DMS114 treated with DMSO at 0.1 percent for 48 hours (cell line): Measurements from ENCODE around the gene MBP.
"Not testable (repeated sequence)": the region's sequence is repeated elsewhere in the genome, so short reads cannot be mapped to it uniquely, and the experiment has no call there.

ENCODE experiments used
- DNase-seq: peaks from one replicate; lab custom pipeline; 2025; ENCODE audit not compliant: unreplicated experiment; lab: John Stamatoyannopoulos, UW

The MBP gene

DNA sequence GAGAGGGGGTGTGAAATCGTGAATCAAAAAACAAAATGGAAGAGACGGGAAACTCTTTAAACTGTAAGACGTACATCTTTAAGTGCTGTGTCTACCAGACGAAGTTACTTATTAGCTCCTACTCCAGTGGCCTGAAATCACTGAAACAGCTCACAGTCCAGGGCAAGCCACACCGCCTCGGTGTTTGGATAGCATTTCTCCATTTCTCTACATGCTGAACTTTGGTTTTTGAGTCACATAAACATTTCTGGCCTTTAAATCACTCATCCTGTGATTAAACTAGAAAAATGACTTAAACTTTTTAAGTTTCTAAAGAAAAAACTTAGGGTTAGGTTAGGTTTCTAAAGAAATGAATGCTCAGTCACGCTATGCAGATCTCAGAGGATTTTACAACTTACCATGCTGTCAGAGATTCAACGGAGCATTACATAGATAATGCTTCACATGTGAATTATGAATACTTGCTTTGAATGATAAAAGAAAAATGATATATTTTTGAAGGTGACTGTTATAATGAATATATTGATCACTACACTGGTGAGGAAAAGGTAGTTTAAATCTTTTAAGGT is 138.4 kb downstream of the MBP start:
- DNase-seq: no peak

GRCh38 chr18:76993573-76993972 is 139.0 kb downstream of the MBP start:
- DNase-seq: no peak

- DNase-seq: no peak
Measured at GRCh38 chr18:76993085-76993382, 139.5 kb downstream of the MBP start.

DNA sequence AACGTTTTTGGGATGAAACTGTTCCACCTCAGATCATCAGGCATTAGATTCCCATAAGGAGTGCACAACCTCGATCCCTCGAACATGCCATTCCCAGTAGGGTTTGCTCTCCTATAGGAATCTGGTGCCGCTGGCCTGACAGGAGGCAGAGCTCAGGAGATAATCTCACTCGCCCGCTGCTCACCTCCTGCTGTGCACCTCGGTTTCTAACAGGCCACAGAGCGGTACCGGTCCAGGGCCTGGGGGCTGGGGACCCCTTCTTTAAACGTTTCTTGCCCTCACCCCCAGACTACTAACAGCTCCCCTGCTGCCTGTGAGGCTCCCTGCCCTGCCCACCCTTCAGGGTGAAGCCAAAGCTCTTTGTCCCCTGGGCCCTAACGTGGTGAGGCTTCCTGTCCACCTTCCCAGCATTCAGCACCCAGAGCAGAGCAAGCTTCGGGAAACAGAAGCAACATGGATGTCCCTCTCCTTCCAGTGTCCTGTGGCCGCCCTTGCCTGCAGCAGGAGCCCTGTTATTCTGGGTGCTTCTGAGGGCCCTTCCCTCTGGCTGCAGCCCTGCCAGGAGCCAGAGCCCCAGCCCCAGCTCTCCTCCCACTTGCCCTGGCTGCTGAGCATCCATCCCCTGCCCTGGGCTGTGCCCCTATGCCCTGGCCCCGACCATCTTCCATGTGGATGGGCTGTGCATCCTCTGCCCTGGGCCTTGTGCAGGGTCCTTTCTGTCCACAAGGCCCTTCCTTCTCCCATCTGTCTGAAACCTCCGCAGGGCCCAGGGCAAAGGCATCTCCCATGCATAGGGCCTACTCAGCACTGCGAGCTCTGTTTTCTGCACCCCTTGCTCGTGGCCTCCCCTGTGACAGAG is 140.1 kb downstream of the MBP start:
- DNase-seq: no peak

DNA sequence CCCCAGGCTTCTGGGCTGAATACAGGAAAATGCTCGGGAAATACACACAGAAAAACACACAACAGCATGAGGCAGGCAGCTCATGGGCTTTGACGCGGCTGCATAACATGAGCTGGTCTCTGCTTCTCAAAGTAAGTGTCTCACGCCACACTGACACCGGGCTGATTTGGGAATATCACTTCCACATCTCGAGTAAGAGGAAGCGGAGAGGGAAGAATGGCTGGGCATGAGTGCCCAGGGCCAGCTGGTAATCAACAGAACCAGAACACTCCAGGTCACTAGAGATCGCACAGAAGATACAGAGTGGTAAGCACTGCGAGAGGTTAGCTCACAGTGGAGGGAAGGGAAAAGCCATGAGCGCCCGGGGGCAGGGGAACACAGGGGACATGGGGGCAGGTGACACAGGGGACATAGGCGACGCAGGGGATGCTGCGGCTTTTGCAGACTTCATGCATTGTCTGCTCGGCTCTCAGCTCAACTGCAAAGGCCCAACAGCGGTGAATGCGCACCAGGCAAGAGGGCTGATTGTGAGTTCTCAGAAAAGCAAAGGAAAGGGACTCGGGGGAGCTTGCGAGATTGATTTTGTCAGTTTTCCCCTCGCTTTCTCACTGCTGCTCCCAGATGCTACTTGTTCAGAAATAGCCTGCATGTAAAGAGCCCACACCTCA is 141.4 kb downstream of the MBP start:
- DNase-seq: no peak

GRCh38 chr18:76990343-76991020 is 142.1 kb downstream of the MBP start:
- DNase-seq: not testable (repeated sequence)

- DNase-seq: no peak
Measured at GRCh38 chr18:76989647-76990190, 142.9 kb downstream of the MBP start.

GRCh38 chr18:76988827-76989646 is 143.5 kb downstream of the MBP start:
- DNase-seq: no peak

DNA sequence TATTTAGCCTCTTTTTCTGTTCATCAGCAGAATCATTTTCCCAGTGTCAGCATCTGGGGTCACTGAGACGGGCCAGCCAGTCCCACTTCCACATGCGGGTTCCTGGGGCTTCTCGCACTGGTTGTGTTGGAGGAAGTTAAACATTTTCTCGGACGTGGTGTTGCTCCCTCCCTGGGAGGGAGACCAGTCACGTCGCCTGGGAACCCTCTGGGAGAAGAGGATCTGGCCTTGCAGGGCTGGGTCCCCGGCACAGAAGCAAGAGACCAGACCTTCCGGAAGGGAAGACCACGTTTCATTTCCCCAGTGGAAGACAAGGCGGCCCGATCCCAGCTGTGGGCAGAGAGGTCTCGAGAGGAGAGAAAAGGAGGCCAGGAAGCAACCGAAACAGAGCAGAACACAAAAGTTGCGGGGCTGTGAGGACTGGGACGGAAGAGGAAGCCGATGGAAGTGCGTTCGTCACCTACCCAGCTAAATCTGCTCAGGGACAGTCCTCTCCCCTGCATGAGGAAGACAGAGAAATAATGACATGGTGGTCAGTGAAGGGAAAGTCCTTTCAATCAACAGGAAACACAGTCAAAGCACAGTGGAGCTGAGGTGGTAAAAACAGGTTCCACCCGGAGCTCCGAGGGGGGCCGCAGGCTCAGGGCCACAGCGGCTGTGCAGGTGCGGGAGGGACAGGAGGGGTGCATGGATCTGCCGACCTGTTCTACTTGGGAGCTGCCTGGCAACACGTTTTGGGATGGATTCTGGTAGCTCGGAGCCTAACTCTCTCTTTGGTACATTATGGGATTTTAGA is 144.4 kb downstream of the MBP start:
- DNase-seq: no peak

GRCh38 chr18:76986406-76986805 is 146.2 kb downstream of the MBP start:
- DNase-seq: no peak

GRCh38 chr18:76985951-76986236 is 146.7 kb downstream of the MBP start:
- DNase-seq: no peak

DNA sequence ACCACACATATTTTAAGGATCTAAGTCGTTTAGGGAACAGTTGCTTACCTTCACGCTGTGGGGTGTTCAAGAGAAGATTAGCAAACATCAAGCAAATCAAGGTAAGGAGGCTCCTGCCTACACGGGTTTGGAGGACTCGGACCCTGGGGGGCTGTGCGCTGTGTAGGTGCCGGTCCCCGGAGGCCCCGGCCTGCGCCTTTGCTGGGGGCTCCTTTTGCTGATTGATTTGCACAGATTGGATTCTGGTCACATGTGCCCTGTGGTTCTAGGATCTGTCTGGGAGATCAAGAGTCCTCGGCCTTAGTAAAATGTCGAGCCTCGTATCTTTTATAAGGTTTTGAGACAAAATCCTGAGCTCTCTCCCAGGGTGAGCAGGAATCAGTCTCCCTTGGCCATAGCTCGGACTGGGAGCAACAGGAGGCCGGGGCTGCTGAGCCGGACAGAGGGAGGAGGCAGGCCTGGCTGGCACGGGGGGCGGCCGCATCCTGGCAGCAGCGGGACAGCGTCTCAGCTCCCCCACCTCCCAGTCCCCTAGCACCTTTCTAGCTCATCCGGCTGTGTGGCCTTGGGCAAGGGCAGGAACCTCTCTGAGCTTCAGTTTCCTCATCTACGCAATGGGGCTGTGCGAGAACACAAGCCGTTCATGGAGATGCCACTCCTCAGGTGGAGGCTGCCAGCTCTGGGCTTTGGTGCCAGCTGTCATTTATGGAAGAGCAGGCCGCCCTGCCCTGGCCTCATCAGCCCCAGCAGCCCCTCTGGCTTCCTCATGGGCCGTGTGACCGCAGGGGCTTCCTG is 147.2 kb downstream of the MBP start:
- no peak for DNase-seq

GRCh38 chr18:76984193-76985155 is 148.1 kb downstream of the MBP start:
- DNase-seq: no peak

GRCh38 chr18:76983613-76984051 is 149.0 kb downstream of the MBP start:
- no peak for DNase-seq

- peak; percentile 52 for DNase-seq
Measured at GRCh38 chr18:76982841-76983583, 149.6 kb downstream of the MBP start.

- no peak for DNase-seq
Measured at GRCh38 chr18:76982038-76982437, 150.5 kb downstream of the MBP start.

DNA sequence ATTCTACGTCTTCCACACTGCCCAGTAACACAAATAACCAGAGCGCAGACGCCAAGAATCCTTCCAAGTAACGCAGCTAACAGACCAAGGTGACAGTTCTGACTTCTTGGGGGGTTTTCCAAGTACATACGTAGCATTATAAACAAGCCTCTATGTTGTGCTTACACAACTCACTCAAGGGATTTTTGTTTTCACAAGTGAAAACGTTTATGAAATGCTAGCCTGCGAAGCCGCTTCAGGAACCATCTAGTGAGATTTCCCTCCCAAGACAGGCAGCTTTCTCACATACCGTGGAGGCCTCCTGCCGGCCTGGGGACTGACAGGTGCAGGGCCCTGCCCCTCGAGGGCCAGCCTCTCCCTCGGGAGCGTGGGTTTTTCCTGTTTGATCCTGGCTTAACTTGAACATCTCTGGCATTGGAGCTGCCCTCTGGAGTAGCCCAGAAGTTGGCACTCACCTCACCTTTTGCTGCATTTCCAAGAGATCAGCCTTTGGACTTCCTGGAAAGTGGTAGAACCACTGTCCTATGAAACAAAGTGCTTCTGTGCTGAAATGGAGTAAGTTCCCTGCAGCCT is 151.1 kb downstream of the MBP start:
- no peak for DNase-seq
